ENCODE results near the gene FARP1. TPM values are rescaled to one million over a fixed set of nuclear protein-coding genes. Genes with fewer than 3 reads are reported as not detected.

Gene FARP1
- total RNA-seq, 4 donors from 2014 or later: 13.1 to 71.2 (median 46.6) TPM

- H3K9me3 ChIP-seq: no peaks in the 10 kb centered on the region
- H3K36me3 ChIP-seq: no peaks in the 10 kb centered on the region
- no peak overlapping the region for H3K4me3 ChIP-seq
- H3K4me1 ChIP-seq: no peaks in the 10 kb centered on the region
- H3K27ac ChIP-seq: no peak overlapping the region
- no peak for TF ChIP-seq CTCF (IDR thresholded peaks at IDR 0.05)
- TF ChIP-seq POLR2A (IDR thresholded peaks at IDR 0.05): no peak
- intact Hi-C loops (cut with DNase I; ENCODE audit: low total_unique reads): no loop called here
- DNase-seq: no peak
- no peaks in the 10 kb centered on the region for H3K27me3 ChIP-seq
These were observed 210.9 kb downstream of the FARP1 start for GRCh38 chr13:98353750-98354149.

GRCh38 chr13:98358937-98359336, 216.0 kb downstream of the FARP1 start:
- intact Hi-C loops (cut with DNase I; ENCODE audit: low total_unique reads): no loop called here
- DNase-seq: no peak
- no peak overlapping the region for H3K4me3 ChIP-seq
- H3K4me1 ChIP-seq: no peaks in the 10 kb centered on the region
- H3K27ac ChIP-seq: no peak overlapping the region
- H3K36me3 ChIP-seq: no peaks in the 10 kb centered on the region
- H3K27me3 ChIP-seq: no peaks in the 10 kb centered on the region
- H3K9me3 ChIP-seq: no peaks in the 10 kb centered on the region
- TF ChIP-seq POLR2A (IDR thresholded peaks at IDR 0.05) (no peak), CTCF (IDR thresholded peaks at IDR 0.05) (no peak)

GRCh38 chr13:98360545-98360944, 217.7 kb downstream of the FARP1 start:
- Histone ChIP-seq H3K9me3 (no peaks in the 10 kb centered on the region), H3K27ac (no peak overlapping the region), H3K4me1 (no peaks in the 10 kb centered on the region), H3K27me3 (no peaks in the 10 kb centered on the region), H3K36me3 (no peaks in the 10 kb centered on the region), H3K4me3 (no peak overlapping the region)
- TF ChIP-seq POLR2A (IDR thresholded peaks at IDR 0.05) (no peak), CTCF (IDR thresholded peaks at IDR 0.05) (no peak)
- DNase-seq: no peak
- intact Hi-C loops (cut with DNase I; ENCODE audit: low total_unique reads): no loop called here

- Histone ChIP-seq H3K27ac (no peak overlapping the region), H3K36me3 (no peaks in the 10 kb centered on the region), H3K4me3 (no peak overlapping the region), H3K9me3 (no peaks in the 10 kb centered on the region), H3K4me1 (no peaks in the 10 kb centered on the region), H3K27me3 (no peaks in the 10 kb centered on the region)
- no peak for DNase-seq
- intact Hi-C loops (cut with DNase I; ENCODE audit: low total_unique reads): no loop called here
- TF ChIP-seq CTCF (IDR thresholded peaks at IDR 0.05) (no peak), POLR2A (IDR thresholded peaks at IDR 0.05) (no peak)
These were observed 220.4 kb downstream of the FARP1 start for GRCh38 chr13:98363326-98363725.

- Histone ChIP-seq H3K27ac (no peak overlapping the region), H3K36me3 (no peaks in the 10 kb centered on the region), H3K27me3 (no peaks in the 10 kb centered on the region), H3K4me1 (no peaks in the 10 kb centered on the region), H3K4me3 (no peak overlapping the region), H3K9me3 (no peaks in the 10 kb centered on the region)
- intact Hi-C loops (cut with DNase I; ENCODE audit: low total_unique reads): no loop called here
- TF ChIP-seq POLR2A (IDR thresholded peaks at IDR 0.05) (no peak), CTCF (IDR thresholded peaks at IDR 0.05) (no peak)
- DNase-seq: no peak
These were observed 221.3 kb downstream of the FARP1 start for GRCh38 chr13:98364179-98364578.
